Measurements from ENCODE around the gene LMAN1L. TPM values are rescaled to one million over a fixed set of nuclear protein-coding genes. Genes with fewer than 3 reads are reported as not detected.

Gene LMAN1L
- polyA plus RNA-seq, 1 donor from 2014 or later = not detected

DNA sequence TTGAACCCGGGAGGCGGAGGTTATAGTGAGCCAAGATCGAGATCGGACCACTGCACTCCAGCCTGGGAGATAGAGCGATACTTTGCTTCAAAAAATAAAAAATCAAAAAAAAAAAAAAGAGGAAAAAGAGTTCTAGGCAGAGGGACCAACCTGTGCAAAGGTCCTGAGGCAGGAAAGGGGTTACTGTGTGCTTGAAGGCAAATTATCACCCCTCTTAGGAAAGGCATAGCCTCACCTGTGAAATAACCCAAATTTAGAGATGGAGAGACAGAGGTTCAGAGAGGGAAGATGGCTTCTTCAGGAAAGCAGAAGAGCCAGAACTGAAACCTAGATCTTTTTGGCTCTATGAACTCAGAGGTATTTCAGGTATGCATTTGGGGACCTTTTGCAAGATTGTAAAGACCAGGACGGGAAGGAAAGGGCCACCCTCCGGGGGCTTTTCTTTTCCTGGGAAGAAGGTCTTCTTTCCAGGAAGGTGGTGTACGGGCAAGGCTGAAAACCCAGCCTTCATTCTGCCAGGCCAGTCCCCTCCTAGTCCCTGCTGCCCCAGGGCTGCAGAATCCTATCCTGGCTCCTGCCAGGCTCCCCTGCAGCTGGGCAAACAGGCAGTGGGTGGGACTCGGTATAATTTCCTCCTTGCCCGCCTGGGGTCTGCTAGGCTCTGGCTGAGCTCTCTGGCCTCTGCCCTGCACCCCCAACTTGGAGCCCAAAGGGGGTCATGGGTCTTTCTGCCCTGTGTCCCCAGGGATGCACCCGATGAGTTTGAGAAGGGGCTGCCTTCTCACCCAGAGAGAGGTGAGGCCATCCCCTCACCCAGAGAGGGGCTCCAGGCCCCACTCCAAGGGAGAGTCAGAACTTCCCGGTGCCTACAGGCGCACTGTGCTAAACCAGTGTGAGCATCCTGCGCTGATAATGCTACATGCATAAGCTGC, 45.2 kb upstream of the LMAN1L start:
- Histone ChIP-seq H3K79me2 (replicated peaks; ENCODE audit: insufficient read depth, low read length) (no peaks in the 10 kb centered on the region), H3K27ac (ENCODE audit: low read length) (no peak overlapping the region), H3K4me2 (ENCODE audit: low read length) (no peak overlapping the region), H3F3A (ENCODE audit: insufficient read depth, low read length, poor library complexity, severe bottlenecking) (no peaks in the 10 kb centered on the region), H3K36me3 (ENCODE audit: insufficient read depth, low read length) (no peaks in the 10 kb centered on the region), H3K9me3 (ENCODE audit: low read length) (no peaks in the 10 kb centered on the region), H4K20me1 (ENCODE audit: insufficient read depth) (no peaks in the 10 kb centered on the region), H3K9me2 (ENCODE audit: insufficient read depth, low read length) (no peaks in the 10 kb centered on the region), H3K27me3 (ENCODE audit: insufficient read depth, low read depth, low read length) (no peaks in the 10 kb centered on the region), H3K9ac (ENCODE audit: low read length) (no peak overlapping the region), H3K4me3 (ENCODE audit: low read length) (no peak overlapping the region), H2AFZ (ENCODE audit: low read depth, low read length) (no peak overlapping the region)
- TF ChIP-seq RAD21 (conservative IDR thresholded peaks at IDR 0.05) = no peak
- no peak for TF ChIP-seq POLR2AphosphoS5 (IDR thresholded peaks at IDR 0.05)
- no peak for TF ChIP-seq SMC3 (conservative IDR thresholded peaks at IDR 0.05; ENCODE audit: poor library complexity)
- TF ChIP-seq, protein P1, sequence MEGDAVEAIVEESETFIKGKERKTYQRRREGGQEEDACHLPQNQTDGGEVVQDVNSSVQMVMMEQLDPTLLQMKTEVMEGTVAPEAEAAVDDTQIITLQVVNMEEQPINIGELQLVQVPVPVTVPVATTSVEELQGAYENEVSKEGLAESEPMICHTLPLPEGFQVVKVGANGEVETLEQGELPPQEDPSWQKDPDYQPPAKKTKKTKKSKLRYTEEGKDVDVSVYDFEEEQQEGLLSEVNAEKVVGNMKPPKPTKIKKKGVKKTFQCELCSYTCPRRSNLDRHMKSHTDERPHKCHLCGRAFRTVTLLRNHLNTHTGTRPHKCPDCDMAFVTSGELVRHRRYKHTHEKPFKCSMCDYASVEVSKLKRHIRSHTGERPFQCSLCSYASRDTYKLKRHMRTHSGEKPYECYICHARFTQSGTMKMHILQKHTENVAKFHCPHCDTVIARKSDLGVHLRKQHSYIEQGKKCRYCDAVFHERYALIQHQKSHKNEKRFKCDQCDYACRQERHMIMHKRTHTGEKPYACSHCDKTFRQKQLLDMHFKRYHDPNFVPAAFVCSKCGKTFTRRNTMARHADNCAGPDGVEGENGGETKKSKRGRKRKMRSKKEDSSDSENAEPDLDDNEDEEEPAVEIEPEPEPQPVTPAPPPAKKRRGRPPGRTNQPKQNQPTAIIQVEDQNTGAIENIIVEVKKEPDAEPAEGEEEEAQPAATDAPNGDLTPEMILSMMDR (IDR thresholded peaks at IDR 0.05; ENCODE audit: poor library complexity, severe bottlenecking) = no peak
- TF ChIP-seq, protein P2, sequence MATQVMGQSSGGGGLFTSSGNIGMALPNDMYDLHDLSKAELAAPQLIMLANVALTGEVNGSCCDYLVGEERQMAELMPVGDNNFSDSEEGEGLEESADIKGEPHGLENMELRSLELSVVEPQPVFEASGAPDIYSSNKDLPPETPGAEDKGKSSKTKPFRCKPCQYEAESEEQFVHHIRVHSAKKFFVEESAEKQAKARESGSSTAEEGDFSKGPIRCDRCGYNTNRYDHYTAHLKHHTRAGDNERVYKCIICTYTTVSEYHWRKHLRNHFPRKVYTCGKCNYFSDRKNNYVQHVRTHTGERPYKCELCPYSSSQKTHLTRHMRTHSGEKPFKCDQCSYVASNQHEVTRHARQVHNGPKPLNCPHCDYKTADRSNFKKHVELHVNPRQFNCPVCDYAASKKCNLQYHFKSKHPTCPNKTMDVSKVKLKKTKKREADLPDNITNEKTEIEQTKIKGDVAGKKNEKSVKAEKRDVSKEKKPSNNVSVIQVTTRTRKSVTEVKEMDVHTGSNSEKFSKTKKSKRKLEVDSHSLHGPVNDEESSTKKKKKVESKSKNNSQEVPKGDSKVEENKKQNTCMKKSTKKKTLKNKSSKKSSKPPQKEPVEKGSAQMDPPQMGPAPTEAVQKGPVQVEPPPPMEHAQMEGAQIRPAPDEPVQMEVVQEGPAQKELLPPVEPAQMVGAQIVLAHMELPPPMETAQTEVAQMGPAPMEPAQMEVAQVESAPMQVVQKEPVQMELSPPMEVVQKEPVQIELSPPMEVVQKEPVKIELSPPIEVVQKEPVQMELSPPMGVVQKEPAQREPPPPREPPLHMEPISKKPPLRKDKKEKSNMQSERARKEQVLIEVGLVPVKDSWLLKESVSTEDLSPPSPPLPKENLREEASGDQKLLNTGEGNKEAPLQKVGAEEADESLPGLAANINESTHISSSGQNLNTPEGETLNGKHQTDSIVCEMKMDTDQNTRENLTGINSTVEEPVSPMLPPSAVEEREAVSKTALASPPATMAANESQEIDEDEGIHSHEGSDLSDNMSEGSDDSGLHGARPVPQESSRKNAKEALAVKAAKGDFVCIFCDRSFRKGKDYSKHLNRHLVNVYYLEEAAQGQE (IDR thresholded peaks at IDR 0.05; ENCODE audit: borderline replicate concordance) = no peak
- TF ChIP-seq EP300 (conservative IDR thresholded peaks at IDR 0.05; ENCODE audit: poor library complexity, severe bottlenecking) = no peak
- TF ChIP-seq MXI1 (conservative IDR thresholded peaks at IDR 0.05; ENCODE audit: poor library complexity, severe bottlenecking) = no peak
- TF ChIP-seq EZH2 (IDR thresholded peaks at IDR 0.05; ENCODE audit: borderline replicate concordance, insufficient read depth, low read length, poor library complexity, severe bottlenecking) = no peak
- TF ChIP-seq TAF1 (IDR thresholded peaks at IDR 0.05; ENCODE audit: low read depth) = no peak

DNA sequence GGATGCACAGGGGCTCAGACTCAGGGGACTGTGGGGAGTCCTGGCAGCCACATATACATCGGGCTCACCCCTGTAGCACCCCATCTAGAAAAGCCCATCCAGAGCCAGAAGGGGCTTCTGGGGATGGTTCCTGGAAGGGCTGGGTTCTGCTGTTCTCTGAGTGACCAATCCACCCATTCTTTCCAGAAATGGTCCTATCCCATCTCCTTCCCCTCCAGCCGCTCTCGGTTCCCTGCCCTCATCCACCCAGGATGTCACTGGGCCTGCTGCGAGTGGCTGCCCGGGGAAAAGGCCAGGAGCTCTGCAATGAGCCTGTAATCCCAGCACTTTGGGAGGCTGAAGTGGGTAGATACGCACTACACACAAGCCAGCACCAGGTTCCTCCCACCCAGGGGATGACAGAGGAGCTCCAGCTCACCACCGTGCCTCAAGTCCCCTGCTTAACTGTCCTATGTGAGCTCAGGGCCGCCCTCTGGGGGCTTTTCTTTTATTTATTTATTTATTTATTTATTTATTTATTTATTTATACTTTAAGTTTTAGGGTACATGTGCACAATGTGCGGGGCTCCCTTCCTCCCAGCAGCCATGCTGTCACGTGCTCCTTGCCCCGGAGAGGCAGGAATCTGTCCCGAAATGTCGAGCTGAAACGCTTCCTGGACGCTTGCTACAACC, 44.4 kb upstream of the LMAN1L start:
- Histone ChIP-seq H3K9ac (ENCODE audit: low read length) (no peak overlapping the region), H3K27me3 (ENCODE audit: insufficient read depth, low read depth, low read length) (no peaks in the 10 kb centered on the region), H2AFZ (ENCODE audit: low read depth, low read length) (no peak overlapping the region), H3K4me3 (ENCODE audit: low read length) (no peak overlapping the region), H3K79me2 (replicated peaks; ENCODE audit: insufficient read depth, low read length) (no peaks in the 10 kb centered on the region), H3F3A (ENCODE audit: insufficient read depth, low read length, poor library complexity, severe bottlenecking) (no peaks in the 10 kb centered on the region), H3K9me2 (ENCODE audit: insufficient read depth, low read length) (no peaks in the 10 kb centered on the region), H4K20me1 (ENCODE audit: insufficient read depth) (no peaks in the 10 kb centered on the region), H3K36me3 (ENCODE audit: insufficient read depth, low read length) (no peaks in the 10 kb centered on the region), H3K27ac (ENCODE audit: low read length) (no peak overlapping the region), H3K9me3 (ENCODE audit: low read length) (no peaks in the 10 kb centered on the region), H3K4me2 (ENCODE audit: low read length) (no peak overlapping the region)
- TF ChIP-seq, protein P1 (IDR thresholded peaks at IDR 0.05; ENCODE audit: poor library complexity, severe bottlenecking) = no peak
- TF ChIP-seq EP300 (conservative IDR thresholded peaks at IDR 0.05; ENCODE audit: poor library complexity, severe bottlenecking) = no peak
- no peak for TF ChIP-seq SMC3 (conservative IDR thresholded peaks at IDR 0.05; ENCODE audit: poor library complexity)
- TF ChIP-seq, protein P2 (IDR thresholded peaks at IDR 0.05; ENCODE audit: borderline replicate concordance) = no peak
- no peak for TF ChIP-seq EZH2 (IDR thresholded peaks at IDR 0.05; ENCODE audit: borderline replicate concordance, insufficient read depth, low read length, poor library complexity, severe bottlenecking)
- no peak for TF ChIP-seq MXI1 (conservative IDR thresholded peaks at IDR 0.05; ENCODE audit: poor library complexity, severe bottlenecking)
- no peak for TF ChIP-seq TAF1 (IDR thresholded peaks at IDR 0.05; ENCODE audit: low read depth)
- no peak for TF ChIP-seq POLR2AphosphoS5 (IDR thresholded peaks at IDR 0.05)
- no peak for TF ChIP-seq RAD21 (conservative IDR thresholded peaks at IDR 0.05)

All from neural cell (in vitro differentiated cells).